OCI-LY3 (cell line): ENCODE data around the gene ZBTB45.
"Not testable (repeated sequence)": the region's sequence is repeated elsewhere in the genome, so short reads cannot be mapped to it uniquely, and the experiment has no call there.

Experiments
- H2AFZ ChIP-seq: fragments of 200-600, 300-600 bp; shearing (Covaris generic); 2 replicates; pipeline ENCODE4 v1.6.0; 2014; ENCODE audit warnings: antibody characterized with exemption, low read depth, low read length
- H3K27ac ChIP-seq: fragments of 200-600, 300-600 bp; sonication (generic); 2 replicates; pipeline ENCODE4 v1.5.1; 2014; ENCODE audit warnings: mild to moderate bottlenecking, low read length, moderate library complexity, mixed read lengths
- H3K27me3 ChIP-seq: fragments of 200-600, 300-600 bp; sonication (generic); 2 replicates; pipeline ENCODE4 v1.6.1; 2014; ENCODE audit warnings: low read depth, low read length, mixed read lengths
- H3K36me3 ChIP-seq: fragments of 200-600, 300-600 bp; sonication (generic); replicated peaks from 2 replicates; pipeline ENCODE3; 2014; ENCODE audit warnings: low read depth, low read length, mixed read lengths
- H3K4me1 ChIP-seq: fragments of 300-600, 200-600 bp; sonication (generic); 2 replicates; pipeline ENCODE4 v1.6.1; 2014; ENCODE audit warnings: low read length, mixed read lengths
- H3K4me2 ChIP-seq: fragments of 200-600, 300-600 bp; sonication (generic); 2 replicates; pipeline ENCODE4 v1.6.1; 2014; ENCODE audit warnings: low read length, mixed read lengths
- H3K4me3 ChIP-seq: fragments of 300-600, 200-600 bp; sonication (generic); 2 replicates; pipeline ENCODE4 v1.5.1; 2014; ENCODE audit warnings: antibody characterized with exemption, mild to moderate bottlenecking, low read length, moderate library complexity
- H3K79me2 ChIP-seq: fragments of 300-600, 200-600 bp; shearing (Covaris generic); 2 replicates; pipeline ENCODE4 v1.6.1; 2014; ENCODE audit warnings: mild to moderate bottlenecking, low read length, mixed read lengths
- H3K9ac ChIP-seq: fragments of 300-600, 200-600 bp; shearing (Covaris generic); 2 replicates; pipeline ENCODE4 v1.6.0; 2014; ENCODE audit warnings: mild to moderate bottlenecking, low read length, moderate library complexity
- H3K9me3 ChIP-seq: fragments of 200-600, 300-600 bp; shearing (Covaris generic); 2 replicates; pipeline ENCODE4 v1.6.1; 2014; ENCODE audit warnings: low read length, mixed read lengths; ENCODE audit not compliant: insufficient read depth
- H4K20me1 ChIP-seq: fragments of 200-600, 300-600 bp; sonication (generic); 2 replicates; pipeline ENCODE4 v1.6.1; 2016; ENCODE audit warnings: low read length, mixed read lengths; ENCODE audit not compliant: insufficient read depth
- CTCF ChIP-seq: fragments of 200-600, 300-600 bp; sonication (generic); IDR thresholded peaks from 2 replicates; pipeline ENCODE4 v1.5.1; 2014; ENCODE audit warnings: antibody characterized with exemption, low read length, low read depth
- EZH2phosphoT487 ChIP-seq: fragments of 200-600 bp; shearing (Covaris generic); IDR thresholded peaks from 2 replicates; pipeline ENCODE4 v1.6.1; 2018; ENCODE audit warnings: antibody characterized with exemption, mixed run types, low read depth

ZBTB45 gene

GRCh38 chr19:58492265-58492664 lies 27.3 kb downstream of the ZBTB45 start:
- H3K4me1 ChIP-seq = peaks cover 25% of the 10 kb centered on the region
- no peaks in the 10 kb centered on the region for H3K27me3 ChIP-seq
- no peak overlapping the region for H3K27ac ChIP-seq
- no peaks in the 10 kb centered on the region for H3K9me3 ChIP-seq
- no peak overlapping the region for H3K4me3 ChIP-seq
- TF ChIP-seq EZH2phosphoT487 (no peak), CTCF (no peak)
- H3K79me2 ChIP-seq = peaks cover 28% of the 10 kb centered on the region
- H4K20me1 ChIP-seq = no peaks in the 10 kb centered on the region
- no peak overlapping the region for H3K4me2 ChIP-seq
- no peak overlapping the region for H2AFZ ChIP-seq
- no peak overlapping the region for H3K9ac ChIP-seq
- H3K36me3 ChIP-seq = peaks cover 15% of the 10 kb centered on the region

DNA sequence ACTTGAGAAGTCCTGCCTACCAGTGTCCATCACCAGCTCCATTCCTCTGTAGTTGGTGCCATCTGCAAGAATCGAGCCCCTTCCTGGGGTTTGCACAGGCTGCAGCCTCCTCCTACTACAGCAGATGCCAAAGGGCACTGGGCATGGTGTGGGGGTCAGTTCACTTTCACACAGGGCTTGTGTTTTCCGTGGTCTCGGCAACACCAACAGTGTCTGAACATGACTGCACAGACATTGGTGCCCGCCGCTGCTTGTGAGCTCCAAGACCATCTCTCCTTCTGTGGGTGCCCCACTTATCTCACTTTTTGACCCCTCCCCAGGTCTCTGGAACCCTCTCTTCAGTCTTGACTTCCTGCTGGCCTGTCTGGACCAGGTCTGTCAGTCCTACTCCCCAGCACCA lies 28.2 kb downstream of the ZBTB45 start:
- Histone ChIP-seq H4K20me1 (no peaks in the 10 kb centered on the region), H3K9me3 (no peaks in the 10 kb centered on the region), H2AFZ (no peak overlapping the region), H3K4me3 (no peak overlapping the region), H3K9ac (no peak overlapping the region), H3K4me1 (peaks cover 25% of the 10 kb centered on the region), H3K36me3 (peaks cover 13% of the 10 kb centered on the region), H3K27me3 (no peaks in the 10 kb centered on the region), H3K27ac (no peak overlapping the region), H3K79me2 (peaks cover 25% of the 10 kb centered on the region), H3K4me2 (no peak overlapping the region)
- TF ChIP-seq CTCF (no peak), EZH2phosphoT487 (no peak)

- H3K4me1 ChIP-seq = peaks cover 15% of the 10 kb centered on the region
- peaks cover 15% of the 10 kb centered on the region for H3K79me2 ChIP-seq
- not testable (repeated sequence) for H3K9ac ChIP-seq, H3K27ac ChIP-seq, H4K20me1 ChIP-seq, H3K4me3 ChIP-seq, H3K4me2 ChIP-seq, H3K9me3 ChIP-seq, H2AFZ ChIP-seq, H3K27me3 ChIP-seq
- H3K36me3 ChIP-seq = peaks cover 23% of the 10 kb centered on the region
Observed at GRCh38 chr19:58484349-58484748, 35.3 kb downstream of the ZBTB45 start.

DNA sequence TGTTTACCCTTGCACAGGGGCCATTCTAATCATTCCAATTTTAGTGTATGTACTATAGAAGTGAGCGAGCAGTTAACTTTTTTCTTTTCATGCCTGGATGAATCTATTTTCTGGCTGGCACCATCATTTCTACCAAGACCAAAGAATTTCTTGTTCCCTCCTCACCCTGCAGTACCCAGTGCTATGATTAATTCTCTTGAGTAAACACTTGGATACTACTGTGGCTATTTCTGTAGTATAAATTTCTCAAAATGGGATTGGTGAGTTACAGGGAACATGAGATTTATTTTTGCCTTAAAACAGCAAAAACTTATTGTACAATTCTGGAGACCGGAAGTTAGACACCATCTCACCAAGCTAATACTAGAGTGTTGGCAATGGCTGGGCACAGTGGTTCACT lies 35.8 kb downstream of the ZBTB45 start:
- Histone ChIP-seq H3K4me3 (no peak overlapping the region), H2AFZ (no peak overlapping the region), H3K9me3 (no peaks in the 10 kb centered on the region), H3K9ac (no peak overlapping the region), H3K27me3 (no peaks in the 10 kb centered on the region), H3K4me2 (no peak overlapping the region), H3K36me3 (peaks cover 23% of the 10 kb centered on the region), H3K27ac (no peak overlapping the region), H4K20me1 (no peaks in the 10 kb centered on the region), H3K4me1 (peaks cover 10% of the 10 kb centered on the region), H3K79me2 (peaks cover 15% of the 10 kb centered on the region)
- no peak for TF ChIP-seq CTCF
- no peak for TF ChIP-seq EZH2phosphoT487

DNA sequence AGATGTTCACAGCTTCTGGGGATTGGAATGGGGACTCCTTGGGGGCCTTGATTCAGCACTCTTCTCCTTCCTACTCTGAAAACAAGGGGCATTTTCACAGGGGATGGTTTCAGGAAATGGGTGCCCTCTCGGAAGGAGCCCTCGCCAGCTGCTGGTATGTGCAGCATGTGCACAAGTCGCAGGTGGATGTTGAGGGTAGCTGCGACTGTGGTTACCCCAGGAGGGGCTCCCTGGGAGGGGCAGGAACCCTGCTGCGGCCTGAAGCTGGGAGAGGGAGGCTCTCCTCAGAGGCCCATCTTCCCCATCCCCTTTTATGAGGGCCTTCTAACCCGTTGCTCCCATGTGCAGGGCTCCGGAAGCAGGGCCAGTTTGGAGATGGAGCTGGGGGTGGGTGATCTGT lies 37.2 kb downstream of the ZBTB45 start:
- no peaks in the 10 kb centered on the region for H3K27me3 ChIP-seq
- H3K9ac ChIP-seq = no peak overlapping the region
- H3K27ac ChIP-seq = no peak overlapping the region
- H3K4me2 ChIP-seq = no peak overlapping the region
- no peaks in the 10 kb centered on the region for H3K9me3 ChIP-seq
- no peak overlapping the region for H3K4me3 ChIP-seq
- H3K4me1 ChIP-seq = peaks cover 8% of the 10 kb centered on the region; the same call in 1 of the 2 replicates
- peaks cover 23% of the 10 kb centered on the region for H3K36me3 ChIP-seq
- TF ChIP-seq CTCF (no peak), EZH2phosphoT487 (no peak)
- H2AFZ ChIP-seq = no peak overlapping the region
- H4K20me1 ChIP-seq = no peaks in the 10 kb centered on the region
- H3K79me2 ChIP-seq = peaks cover 5% of the 10 kb centered on the region
